ENCODE measurements around the gene BANP.

Gene BANP

DNA sequence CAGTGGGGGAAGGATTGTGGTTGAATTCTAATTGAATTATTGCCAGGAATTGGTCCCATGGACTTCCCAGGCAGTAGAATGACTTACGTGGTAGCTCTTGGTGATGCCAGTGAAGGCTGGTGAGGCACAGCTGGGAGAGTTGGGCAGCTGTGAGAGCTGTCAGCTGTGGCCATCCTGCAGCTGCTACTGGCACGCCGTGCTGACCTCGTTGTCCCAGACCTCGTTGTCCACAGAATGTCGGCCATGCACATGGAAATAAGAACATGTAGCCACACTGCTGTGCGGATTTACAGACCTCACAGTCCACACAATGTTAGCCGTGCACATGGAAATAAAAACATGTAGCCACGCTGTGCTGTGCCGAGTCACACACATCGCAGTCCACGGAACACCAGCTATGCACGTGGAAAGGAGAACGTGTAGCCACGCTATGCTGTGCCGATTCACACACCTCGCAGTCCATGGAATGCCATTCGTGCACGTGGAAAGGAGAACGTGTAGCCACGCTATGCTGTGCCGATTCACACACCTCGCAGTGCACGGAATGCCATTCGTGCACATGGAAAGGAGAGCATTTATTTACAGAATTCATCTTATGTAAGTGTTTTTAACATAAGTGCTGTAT is 59.2 kb downstream of the BANP start:
- Histone ChIP-seq H2BK12ac (ENCODE audit: low read length) (no peak overlapping the region), H3K36me3 (ENCODE audit: control insufficient read depth in 1 of 2, insufficient read depth in 2 of 2, low read length in 2 of 2) (peaks cover 24% of the 10 kb centered on the region in 2 experiments), H3K27me3 (ENCODE audit: insufficient read depth, low read length) (no peaks in the 10 kb centered on the region), H3K4ac (ENCODE audit: low read depth, low read length) (no peak overlapping the region), H2AK5ac (ENCODE audit: low read length) (no peak overlapping the region), H3K4me2 (ENCODE audit: low read length) (no peak overlapping the region), H2BK5ac (ENCODE audit: low read depth, low read length, poor library complexity) (no peak overlapping the region), H3K4me1 (ENCODE audit: control insufficient read depth in 1 of 2, insufficient read depth in 2 of 2, low read length in 2 of 2) (peaks cover 0 to 7% of the 10 kb centered on the region in 2 experiments), H3K9me3 (ENCODE audit: insufficient read depth, low read depth, low read length) (peaks cover 4% of the 10 kb centered on the region), H4K91ac (ENCODE audit: low read depth, low read length) (no peak overlapping the region), H4K12ac (ENCODE audit: low read depth, low read length) (no peak overlapping the region), H3K23ac (ENCODE audit: low read length) (peak overlapping the region; percentile 50), H4K8ac (ENCODE audit: low read depth, low read length) (no peak overlapping the region), H2AFZ (ENCODE audit: insufficient read depth, low read length, poor library complexity) (no peak overlapping the region), H3K4me3 (ENCODE audit: low read depth, low read length) (no peak overlapping the region), H3K27ac (ENCODE audit: low read depth, low read length) (no peak overlapping the region), H3K14ac (ENCODE audit: low read length) (no peak overlapping the region), H3K9ac (ENCODE audit: low read length) (no peak overlapping the region), H3K18ac (ENCODE audit: low read length) (no peak overlapping the region), H3K79me2 (ENCODE audit: control insufficient read depth, insufficient read depth, low read length, poor library complexity) (no peaks in the 10 kb centered on the region), H3K79me1 (ENCODE audit: low read length) (no peaks in the 10 kb centered on the region), H2BK120ac (ENCODE audit: insufficient read depth, low read length, poor library complexity) (no peak overlapping the region)
- no CpG with 5 or more reads among the region's 25 CpGs for WGBS (ENCODE audit: extremely low coverage, insufficient coverage, insufficient read length)
- DNase-seq = no peak

DNA sequence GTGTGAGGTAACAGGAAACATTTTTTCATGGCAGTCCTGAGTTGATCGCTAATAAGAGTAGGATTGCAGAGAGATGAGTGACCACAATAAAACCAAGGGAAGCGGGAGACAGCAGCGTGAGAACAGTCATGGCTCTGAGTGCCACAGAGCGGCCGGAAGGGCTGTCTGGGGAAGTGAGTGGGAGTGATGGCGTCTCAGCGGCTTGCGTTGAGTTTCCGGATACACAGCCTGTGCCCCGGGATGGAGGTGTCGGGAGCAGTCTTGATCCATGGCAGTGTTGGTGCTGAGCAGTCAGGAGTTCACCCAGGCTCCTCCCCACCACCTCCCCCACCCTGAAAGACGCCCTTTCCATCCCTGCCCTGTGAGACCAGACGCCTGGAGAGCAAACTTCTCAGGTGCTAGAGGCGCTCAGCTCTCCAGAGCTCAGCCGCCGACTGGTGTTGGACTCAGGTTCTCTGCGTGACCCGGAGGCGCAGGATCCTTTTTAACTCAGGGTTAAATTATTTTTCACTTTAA is 59.8 kb downstream of the BANP start:
- Histone ChIP-seq H3K9me3 (ENCODE audit: insufficient read depth, low read depth, low read length) (peaks cover 4% of the 10 kb centered on the region), H3K36me3 (ENCODE audit: control insufficient read depth in 1 of 2, insufficient read depth in 2 of 2, low read length in 2 of 2) (peaks cover 22 to 24% of the 10 kb centered on the region in 2 experiments), H3K4ac (ENCODE audit: low read depth, low read length) (no peak overlapping the region), H3K4me3 (ENCODE audit: low read depth, low read length) (no peak overlapping the region), H3K18ac (ENCODE audit: low read length) (no peak overlapping the region), H3K4me1 (ENCODE audit: control insufficient read depth in 1 of 2, insufficient read depth in 2 of 2, low read length in 2 of 2) (peaks cover 0 to 7% of the 10 kb centered on the region in 2 experiments), H4K8ac (ENCODE audit: low read depth, low read length) (no peak overlapping the region), H3K9ac (ENCODE audit: low read length) (no peak overlapping the region), H2BK5ac (ENCODE audit: low read depth, low read length, poor library complexity) (no peak overlapping the region), H2BK12ac (ENCODE audit: low read length) (no peak overlapping the region), H3K79me1 (ENCODE audit: low read length) (no peaks in the 10 kb centered on the region), H4K12ac (ENCODE audit: low read depth, low read length) (no peak overlapping the region), H4K91ac (ENCODE audit: low read depth, low read length) (no peak overlapping the region), H3K79me2 (ENCODE audit: control insufficient read depth, insufficient read depth, low read length, poor library complexity) (no peaks in the 10 kb centered on the region), H3K27me3 (ENCODE audit: insufficient read depth, low read length) (no peaks in the 10 kb centered on the region), H3K27ac (ENCODE audit: low read depth, low read length) (no peak overlapping the region), H3K4me2 (ENCODE audit: low read length) (no peak overlapping the region), H3K14ac (ENCODE audit: low read length) (no peak overlapping the region), H2AFZ (ENCODE audit: insufficient read depth, low read length, poor library complexity) (no peak overlapping the region), H3K23ac (ENCODE audit: low read length) (no peak overlapping the region), H2AK5ac (ENCODE audit: low read length) (no peak overlapping the region), H2BK120ac (ENCODE audit: insufficient read depth, low read length, poor library complexity) (no peak overlapping the region)
- WGBS (ENCODE audit: extremely low coverage, insufficient coverage, insufficient read length) = no CpG with 5 or more reads among the region's 19 CpGs
- DNase-seq = no peak

DNA sequence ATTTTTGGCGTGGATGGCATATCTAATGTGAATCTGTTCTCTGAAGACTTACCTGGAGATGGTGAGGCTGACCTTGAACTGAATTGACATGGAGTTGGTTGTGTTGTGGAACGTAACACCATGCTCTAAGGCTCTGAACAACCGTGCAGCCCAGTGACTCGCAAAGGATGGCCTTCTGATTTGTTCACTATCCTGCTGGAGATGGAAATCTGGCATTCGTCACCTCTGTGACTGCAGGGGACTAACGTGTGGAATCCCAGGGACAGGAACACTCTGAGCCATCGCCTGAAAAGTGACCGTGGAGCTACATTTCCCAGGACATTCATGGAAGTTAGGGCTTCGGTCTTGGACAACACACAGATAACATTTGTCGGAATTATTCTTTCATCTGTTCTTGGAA is 61.1 kb downstream of the BANP start:
- no peak overlapping the region for H3K4me3 ChIP-seq (ENCODE audit: low read depth, low read length)
- DNase-seq = no peak
- H3K4me1 ChIP-seq (ENCODE audit: control insufficient read depth in 1 of 2, insufficient read depth in 2 of 2, low read length in 2 of 2) = peaks cover 0 to 7% of the 10 kb centered on the region in 2 experiments
- H3K23ac ChIP-seq (ENCODE audit: low read length) = no peak overlapping the region
- no peaks in the 10 kb centered on the region for H3K27me3 ChIP-seq (ENCODE audit: insufficient read depth, low read length)
- no peak overlapping the region for H2BK120ac ChIP-seq (ENCODE audit: insufficient read depth, low read length, poor library complexity)
- H4K12ac ChIP-seq (ENCODE audit: low read depth, low read length) = no peak overlapping the region
- no peak overlapping the region for H4K91ac ChIP-seq (ENCODE audit: low read depth, low read length)
- H2BK12ac ChIP-seq (ENCODE audit: low read length) = no peak overlapping the region
- H3K4me2 ChIP-seq (ENCODE audit: low read length) = no peak overlapping the region
- H3K27ac ChIP-seq (ENCODE audit: low read depth, low read length) = no peak overlapping the region
- WGBS (ENCODE audit: extremely low coverage, insufficient coverage, insufficient read length) = no CpG with 5 or more reads among the region's 10 CpGs
- no peak overlapping the region for H3K14ac ChIP-seq (ENCODE audit: low read length)
- peaks cover 23% of the 10 kb centered on the region in 2 experiments for H3K36me3 ChIP-seq (ENCODE audit: control insufficient read depth in 1 of 2, insufficient read depth in 2 of 2, low read length in 2 of 2)
- no peaks in the 10 kb centered on the region for H3K79me1 ChIP-seq (ENCODE audit: low read length)
- no peaks in the 10 kb centered on the region for H3K79me2 ChIP-seq (ENCODE audit: control insufficient read depth, insufficient read depth, low read length, poor library complexity)
- no peak overlapping the region for H2BK5ac ChIP-seq (ENCODE audit: low read depth, low read length, poor library complexity)
- no peak overlapping the region for H3K18ac ChIP-seq (ENCODE audit: low read length)
- H2AK5ac ChIP-seq (ENCODE audit: low read length) = no peak overlapping the region
- H3K4ac ChIP-seq (ENCODE audit: low read depth, low read length) = no peak overlapping the region
- peaks cover 4% of the 10 kb centered on the region for H3K9me3 ChIP-seq (ENCODE audit: insufficient read depth, low read depth, low read length)
- H4K8ac ChIP-seq (ENCODE audit: low read depth, low read length) = no peak overlapping the region
- no peak overlapping the region for H2AFZ ChIP-seq (ENCODE audit: insufficient read depth, low read length, poor library complexity)
- H3K9ac ChIP-seq (ENCODE audit: low read length) = no peak overlapping the region

DNA sequence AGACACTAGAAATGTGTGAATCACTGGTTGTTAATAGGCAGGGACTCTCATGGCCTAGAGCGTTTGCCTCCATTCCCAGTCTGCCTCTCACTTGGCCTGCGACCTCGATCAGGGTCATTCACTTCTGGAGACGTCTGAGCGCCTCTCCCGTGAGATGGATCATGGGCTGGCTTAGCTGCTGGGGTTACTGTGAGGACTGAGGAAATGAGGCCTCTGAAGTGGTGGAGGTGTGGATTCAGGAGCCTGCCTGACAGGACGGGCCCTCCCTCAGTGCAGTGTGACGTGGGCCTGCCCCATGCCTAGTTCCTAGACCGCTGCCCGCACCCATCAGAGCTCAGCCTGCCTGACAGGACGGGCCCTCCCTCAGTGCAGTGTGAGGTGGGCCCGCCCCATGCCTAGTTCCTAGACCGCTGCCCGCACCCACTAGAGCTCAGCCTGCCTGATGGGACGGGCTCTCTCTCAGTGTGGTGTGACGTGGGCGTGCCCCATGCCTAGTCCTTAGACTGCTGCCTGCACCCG is 61.9 kb downstream of the BANP start:
- H3K4me1 ChIP-seq (ENCODE audit: control insufficient read depth in 1 of 2, insufficient read depth in 2 of 2, low read length in 2 of 2) = peaks cover 0 to 7% of the 10 kb centered on the region in 2 experiments

More for the DNA sequence above, 61.9 kb downstream of the BANP start:
- Histone ChIP-seq H3K4ac (ENCODE audit: low read depth, low read length) (no peak overlapping the region), H3K27ac (ENCODE audit: low read depth, low read length) (no peak overlapping the region), H3K14ac (ENCODE audit: low read length) (no peak overlapping the region), H3K27me3 (ENCODE audit: insufficient read depth, low read length) (no peaks in the 10 kb centered on the region), H2BK120ac (ENCODE audit: insufficient read depth, low read length, poor library complexity) (no peak overlapping the region), H3K4me2 (ENCODE audit: low read length) (no peak overlapping the region), H3K4me3 (ENCODE audit: low read depth, low read length) (no peak overlapping the region), H2BK12ac (ENCODE audit: low read length) (no peak overlapping the region), H3K9ac (ENCODE audit: low read length) (no peak overlapping the region), H4K8ac (ENCODE audit: low read depth, low read length) (no peak overlapping the region), H3K23ac (ENCODE audit: low read length) (no peak overlapping the region), H4K12ac (ENCODE audit: low read depth, low read length) (no peak overlapping the region), H4K91ac (ENCODE audit: low read depth, low read length) (no peak overlapping the region), H3K79me2 (ENCODE audit: control insufficient read depth, insufficient read depth, low read length, poor library complexity) (no peaks in the 10 kb centered on the region), H3K36me3 (ENCODE audit: control insufficient read depth in 1 of 2, insufficient read depth in 2 of 2, low read length in 2 of 2) (peaks cover 23 to 24% of the 10 kb centered on the region in 2 experiments), H3K9me3 (ENCODE audit: insufficient read depth, low read depth, low read length) (peaks cover 4% of the 10 kb centered on the region), H2AK5ac (ENCODE audit: low read length) (no peak overlapping the region), H3K79me1 (ENCODE audit: low read length) (no peaks in the 10 kb centered on the region), H3K18ac (ENCODE audit: low read length) (peak overlapping the region; percentile 14), H2BK5ac (ENCODE audit: low read depth, low read length, poor library complexity) (no peak overlapping the region), H2AFZ (ENCODE audit: insufficient read depth, low read length, poor library complexity) (no peak overlapping the region)
- no CpG with 5 or more reads among the region's 18 CpGs for WGBS (ENCODE audit: extremely low coverage, insufficient coverage, insufficient read length)
- DNase-seq = peak in 1 of 2 donors; percentile 32

Measured in trophoblast cell (in vitro differentiated cells and primary cell).